Mesenchymal stem cell (in vitro differentiated cells and primary cell): ENCODE measurements around the gene KLF13.

Source experiments
- DNase-seq: peaks from one replicate; pipeline ENCODE4 v3.0.0-alpha.2; 2013
- H2AFZ ChIP-seq: one replicate; pipeline ENCODE4 v1.6.1; 2013; ENCODE audit warnings: low read depth, mild to moderate bottlenecking, control low read depth, inconsistent platforms, low read length, moderate library complexity
- H2AK5ac ChIP-seq: 2 replicates; pipeline ENCODE4 v1.6.1; 2013; ENCODE audit warnings: low read length, moderate library complexity, mild to moderate bottlenecking, inconsistent platforms; ENCODE audit not compliant: severe bottlenecking
- H2BK120ac ChIP-seq: one replicate; pipeline ENCODE4 v1.6.1; 2013; ENCODE audit warnings: low read depth, mild to moderate bottlenecking, inconsistent platforms, low read length, moderate library complexity
- H2BK12ac ChIP-seq, 2 experiments: one replicate each; pipeline ENCODE4 v1.6.1; 2013; ENCODE audit warnings: inconsistent platforms in 2 of 2, low read length in 2 of 2, mild to moderate bottlenecking in 2 of 2, moderate library complexity in 2 of 2, control low read depth in 1 of 2
- H2BK15ac ChIP-seq: one replicate; pipeline ENCODE4 v1.6.1; 2013; ENCODE audit warnings: mild to moderate bottlenecking, low read depth, inconsistent platforms; ENCODE audit not compliant: poor library complexity, severe bottlenecking
- H2BK5ac ChIP-seq: 2 replicates; pipeline ENCODE4 v1.6.1; 2013; ENCODE audit warnings: low read depth, mild to moderate bottlenecking, low read length, control low read depth, inconsistent platforms; ENCODE audit not compliant: poor library complexity, severe bottlenecking
- H3K14ac ChIP-seq, 2 experiments: one replicate each; pipeline ENCODE4 v1.6.1; 2013; ENCODE audit warnings: inconsistent platforms in 2 of 2, low read length in 2 of 2, control low read depth in 1 of 2, mild to moderate bottlenecking in 1 of 2, moderate library complexity in 1 of 2
- H3K18ac ChIP-seq, 2 experiments: one replicate each; pipeline ENCODE4 v1.6.1; 2013; ENCODE audit warnings: inconsistent platforms in 2 of 2, low read length in 2 of 2, control low read depth in 1 of 2, low read depth in 1 of 2, mild to moderate bottlenecking in 1 of 2
- H3K23ac ChIP-seq, 2 experiments: one replicate each; pipeline ENCODE4 v1.6.1; 2013; ENCODE audit warnings: inconsistent platforms in 2 of 2, low read length in 2 of 2, mild to moderate bottlenecking in 2 of 2, moderate library complexity in 2 of 2, control low read depth in 1 of 2
- H3K27ac ChIP-seq: 2 replicates; pipeline ENCODE4 v1.5.1; 2013; ENCODE audit warnings: mild to moderate bottlenecking, moderate library complexity, low read length, control low read depth, inconsistent platforms; ENCODE audit not compliant: poor library complexity, severe bottlenecking
- H3K27me3 ChIP-seq, 2 experiments: 2 replicates each; pipeline versions ENCODE4 v1.6.1 to v1.7.0; 2013; ENCODE audit warnings: low read length in 2 of 2, mild to moderate bottlenecking in 2 of 2, moderate library complexity in 2 of 2, control low read depth in 1 of 2, inconsistent platforms in 1 of 2; ENCODE audit not compliant: control insufficient read depth in 1 of 2, insufficient read depth in 1 of 2
- H3K36me3 ChIP-seq, 2 experiments: 2 replicates each; pipeline versions ENCODE4 v1.6.1 to v1.7.0; 2013; ENCODE audit warnings: low read length in 2 of 2, control low read depth in 1 of 2, inconsistent platforms in 1 of 2, low read depth in 1 of 2, mild to moderate bottlenecking in 1 of 2; ENCODE audit not compliant: insufficient read depth in 2 of 2, control insufficient read depth in 1 of 2
- H3K4ac ChIP-seq, 2 experiments: one replicate each; pipeline ENCODE4 v1.6.1; 2013; ENCODE audit warnings: inconsistent platforms in 2 of 2, low read length in 2 of 2, mild to moderate bottlenecking in 2 of 2, moderate library complexity in 2 of 2, control low read depth in 1 of 2, low read depth in 1 of 2
- H3K4me1 ChIP-seq: 2 replicates; pipeline ENCODE4 v1.6.1; 2013; ENCODE audit warnings: low read depth, low read length, control low read depth; ENCODE audit not compliant: control insufficient read depth, insufficient read depth
- H3K4me2 ChIP-seq: 2 replicates; pipeline ENCODE4 v1.6.1; 2013; ENCODE audit warnings: low read length, mild to moderate bottlenecking, inconsistent platforms; ENCODE audit not compliant: poor library complexity, severe bottlenecking
- H3K4me3 ChIP-seq, 2 experiments: 2 replicates each; pipeline versions ENCODE4 v1.5.1 to v1.7.0; 2013; ENCODE audit warnings: low read length in 2 of 2, mild to moderate bottlenecking in 2 of 2, control low read depth in 1 of 2, low read depth in 1 of 2; ENCODE audit not compliant: insufficient read depth in 1 of 2
- H3K79me1 ChIP-seq: replicated peaks from 2 replicates; pipeline ENCODE4 v1.6.1; 2013; ENCODE audit warnings: mild to moderate bottlenecking, control low read depth, low read length, inconsistent platforms; ENCODE audit not compliant: poor library complexity, severe bottlenecking
- H3K9ac ChIP-seq: 2 replicates; pipeline ENCODE4 v1.7.0; 2013; ENCODE audit warnings: mild to moderate bottlenecking, low read length, moderate library complexity
- H3K9me3 ChIP-seq: 2 replicates; pipeline ENCODE4 v1.7.0; 2013; ENCODE audit warnings: mild to moderate bottlenecking, low read length; ENCODE audit not compliant: control insufficient read depth
- H4K8ac ChIP-seq: one replicate; pipeline ENCODE4 v1.6.1; 2013; ENCODE audit warnings: inconsistent platforms, mild to moderate bottlenecking, low read length, moderate library complexity
- H4K91ac ChIP-seq: one replicate; pipeline ENCODE4 v1.6.1; 2013; ENCODE audit warnings: mild to moderate bottlenecking, low read length, inconsistent platforms
- WGBS: methylation state at CpG from one replicate; pipeline ENCODE4 v1.1.7; 2013; ENCODE audit warnings: mixed read lengths; 5-methylcytosine and 5-hydroxymethylcytosine counted together

KLF13 gene

GRCh38 chr15:31294067-31294466 is 32.6 kb upstream of the KLF13 start:
- Histone ChIP-seq H3K27ac (no peak overlapping the region), H3K27me3 (peaks cover 35 to 47% of the 10 kb centered on the region in 2 experiments), H2BK15ac (no peak overlapping the region), H3K18ac (no peak overlapping the region), H3K4me2 (no peak overlapping the region), H3K36me3 (no peaks in the 10 kb centered on the region), H4K8ac (no peak overlapping the region), H3K14ac (no peak overlapping the region), H3K4ac (no peak overlapping the region), H3K9ac (no peak overlapping the region), H3K23ac (no peak overlapping the region), H2AK5ac (no peak overlapping the region), H3K4me3 (no peak overlapping the region), H2BK5ac (no peak overlapping the region), H2AFZ (no peak overlapping the region), H3K79me1 (no peaks in the 10 kb centered on the region), H3K9me3 (no peaks in the 10 kb centered on the region), H4K91ac (no peak overlapping the region), H3K4me1 (peaks cover 4% of the 10 kb centered on the region), H2BK120ac (no peak overlapping the region), H2BK12ac (no peak overlapping the region)
- WGBS: 91% methylated on average over 2 of the region's 2 CpGs
- no peak for DNase-seq

GRCh38 chr15:31295658-31296057 is 31.0 kb upstream of the KLF13 start:
- H3K9me3 ChIP-seq: no peaks in the 10 kb centered on the region

GRCh38 chr15:31296219-31296645 is 30.4 kb upstream of the KLF13 start:
- Histone ChIP-seq H2AK5ac (no peak overlapping the region), H3K9ac (no peak overlapping the region), H3K36me3 (no peaks in the 10 kb centered on the region), H3K27ac (no peak overlapping the region), H3K4me3 (no peak overlapping the region), H3K27me3 (peaks cover 31 to 47% of the 10 kb centered on the region in 2 experiments), H3K14ac (no peak overlapping the region), H2BK120ac (no peak overlapping the region), H3K4me2 (no peak overlapping the region), H3K4ac (no peak overlapping the region), H3K9me3 (no peaks in the 10 kb centered on the region), H4K8ac (no peak overlapping the region), H2BK15ac (no peak overlapping the region), H3K4me1 (peaks cover 4% of the 10 kb centered on the region), H3K23ac (no peak overlapping the region), H3K79me1 (no peaks in the 10 kb centered on the region), H3K18ac (no peak overlapping the region), H4K91ac (no peak overlapping the region), H2AFZ (no peak overlapping the region), H2BK5ac (no peak overlapping the region), H2BK12ac (no peak overlapping the region)
- no peak for DNase-seq
- WGBS: 96% methylated on average over 3 of the region's 3 CpGs

More at GRCh38 chr15:31295658-31296057, 31.0 kb upstream of the KLF13 start:
- Histone ChIP-seq H2AK5ac (no peak overlapping the region), H4K8ac (no peak overlapping the region), H3K27me3 (peaks cover 35 to 47% of the 10 kb centered on the region in 2 experiments), H3K27ac (no peak overlapping the region), H3K36me3 (no peaks in the 10 kb centered on the region), H3K4me1 (peaks cover 4% of the 10 kb centered on the region), H2BK5ac (no peak overlapping the region), H2BK120ac (no peak overlapping the region), H4K91ac (no peak overlapping the region), H3K4me2 (no peak overlapping the region), H3K4me3 (no peak overlapping the region), H3K18ac (no peak overlapping the region), H3K23ac (no peak overlapping the region), H3K4ac (no peak overlapping the region), H2BK12ac (no peak overlapping the region), H2AFZ (no peak overlapping the region), H3K9ac (no peak overlapping the region), H3K14ac (no peak overlapping the region), H3K79me1 (no peaks in the 10 kb centered on the region), H2BK15ac (no peak overlapping the region)
- no peak for DNase-seq
- whole genome bisulfite sequencing: 88% methylated on average over 8 of the region's 8 CpGs

- H2AK5ac ChIP-seq: no peak overlapping the region
- 62% methylated on average over 13 of the region's 13 CpGs for WGBS
- no peak overlapping the region for H4K91ac ChIP-seq
- H3K79me1 ChIP-seq: no peaks in the 10 kb centered on the region
- H3K27ac ChIP-seq: no peak overlapping the region
- no peaks in the 10 kb centered on the region for H3K36me3 ChIP-seq
- H2BK5ac ChIP-seq: no peak overlapping the region
- H3K18ac ChIP-seq: no peak overlapping the region
- peaks cover 30 to 45% of the 10 kb centered on the region in 2 experiments for H3K27me3 ChIP-seq
- peak overlapping the region in 1 of 2 experiments; percentile 18 for H3K23ac ChIP-seq
- H2AFZ ChIP-seq: no peak overlapping the region
- no peak overlapping the region for H2BK120ac ChIP-seq
- no peak overlapping the region for H4K8ac ChIP-seq
- no peak for DNase-seq
- no peak overlapping the region for H3K4ac ChIP-seq
- H3K14ac ChIP-seq: peak overlapping the region in 1 of 2 experiments; percentile 64
- peaks cover 4% of the 10 kb centered on the region for H3K4me1 ChIP-seq
- H3K4me2 ChIP-seq: no peak overlapping the region
- H3K9ac ChIP-seq: no peak overlapping the region
- H2BK15ac ChIP-seq: no peak overlapping the region
- no peak overlapping the region for H3K4me3 ChIP-seq
- H2BK12ac ChIP-seq: no peak overlapping the region
- no peaks in the 10 kb centered on the region for H3K9me3 ChIP-seq
Observed at GRCh38 chr15:31296646-31297574, 29.7 kb upstream of the KLF13 start.
